Measurements from ENCODE around the gene SPATS2L.
"Not testable (repeated sequence)": the region's sequence is repeated elsewhere in the genome, so short reads cannot be mapped to it uniquely, and the experiment has no call there.

Gene SPATS2L

GRCh38 chr2:200342235-200342634 lies 35.7 kb downstream of the SPATS2L start:
- no peaks in the 10 kb centered on the region for H3K9me3 ChIP-seq (ENCODE audit: control insufficient read depth, low read length)
- H3K36me3 ChIP-seq (ENCODE audit: control insufficient read depth, insufficient read depth, low read length, severe bottlenecking) = no peaks in the 10 kb centered on the region
- peaks cover 36% of the 10 kb centered on the region for H3K4me1 ChIP-seq (ENCODE audit: control insufficient read depth, insufficient read depth, low read length)
- H3K4me3 ChIP-seq (ENCODE audit: low read length) = no peak overlapping the region
- no peak for DNase-seq (ENCODE audit: low read depth)
- no peaks in the 10 kb centered on the region for H3K27me3 ChIP-seq (replicated peaks; ENCODE audit: control insufficient read depth, insufficient read depth, low read length)
- H3K9ac ChIP-seq (ENCODE audit: low read length) = no peak overlapping the region

- Histone ChIP-seq H3K36me3 (ENCODE audit: control insufficient read depth, insufficient read depth, low read length, severe bottlenecking) (no peaks in the 10 kb centered on the region), H3K27me3 (replicated peaks; ENCODE audit: control insufficient read depth, insufficient read depth, low read length) (no peaks in the 10 kb centered on the region), H3K9me3 (ENCODE audit: control insufficient read depth, low read length) (no peaks in the 10 kb centered on the region), H3K4me1 (ENCODE audit: control insufficient read depth, insufficient read depth, low read length) (peaks cover 32% of the 10 kb centered on the region), H3K9ac (ENCODE audit: low read length) (no peak overlapping the region), H3K4me3 (ENCODE audit: low read length) (no peak overlapping the region)
- DNase-seq (ENCODE audit: low read depth) = no peak
These were observed 36.2 kb downstream of the SPATS2L start for GRCh38 chr2:200342654-200343053.

- not testable (repeated sequence) for DNase-seq (ENCODE audit: low read depth); H3K27me3 ChIP-seq (replicated peaks; ENCODE audit: control insufficient read depth, insufficient read depth, low read length); H3K9ac ChIP-seq (ENCODE audit: low read length); H3K9me3 ChIP-seq (ENCODE audit: control insufficient read depth, low read length); H3K36me3 ChIP-seq (ENCODE audit: control insufficient read depth, insufficient read depth, low read length, severe bottlenecking); H3K4me3 ChIP-seq (ENCODE audit: low read length)
- peaks cover 17% of the 10 kb centered on the region for H3K4me1 ChIP-seq (ENCODE audit: control insufficient read depth, insufficient read depth, low read length)
These were observed 37.7 kb downstream of the SPATS2L start for GRCh38 chr2:200344202-200344601.

- H3K9me3 ChIP-seq (ENCODE audit: control insufficient read depth, low read length) = no peaks in the 10 kb centered on the region
- no peaks in the 10 kb centered on the region for H3K36me3 ChIP-seq (ENCODE audit: control insufficient read depth, insufficient read depth, low read length, severe bottlenecking)
- DNase-seq (ENCODE audit: low read depth) = no peak
- H3K4me3 ChIP-seq (ENCODE audit: low read length) = no peak overlapping the region
- H3K4me1 ChIP-seq (ENCODE audit: control insufficient read depth, insufficient read depth, low read length) = peaks cover 21% of the 10 kb centered on the region
- H3K27me3 ChIP-seq (replicated peaks; ENCODE audit: control insufficient read depth, insufficient read depth, low read length) = no peaks in the 10 kb centered on the region
- H3K9ac ChIP-seq (ENCODE audit: low read length) = no peak overlapping the region
These were observed 39.5 kb downstream of the SPATS2L start for GRCh38 chr2:200345975-200346374.

GRCh38 chr2:200347301-200347700 lies 40.8 kb downstream of the SPATS2L start:
- H3K4me1 ChIP-seq (ENCODE audit: control insufficient read depth, insufficient read depth, low read length) = peaks cover 27% of the 10 kb centered on the region
- H3K27me3 ChIP-seq (replicated peaks; ENCODE audit: control insufficient read depth, insufficient read depth, low read length) = no peaks in the 10 kb centered on the region
- H3K36me3 ChIP-seq (ENCODE audit: control insufficient read depth, insufficient read depth, low read length, severe bottlenecking) = no peaks in the 10 kb centered on the region

GRCh38 chr2:200348897-200349563 lies 42.5 kb downstream of the SPATS2L start:
- Histone ChIP-seq H3K4me3 (ENCODE audit: low read length) (no peak overlapping the region), H3K27me3 (replicated peaks; ENCODE audit: control insufficient read depth, insufficient read depth, low read length) (no peaks in the 10 kb centered on the region), H3K9ac (ENCODE audit: low read length) (no peak overlapping the region), H3K36me3 (ENCODE audit: control insufficient read depth, insufficient read depth, low read length, severe bottlenecking) (no peaks in the 10 kb centered on the region), H3K9me3 (ENCODE audit: control insufficient read depth, low read length) (no peaks in the 10 kb centered on the region), H3K4me1 (ENCODE audit: control insufficient read depth, insufficient read depth, low read length) (peaks cover 44% of the 10 kb centered on the region)
- DNase-seq (ENCODE audit: low read depth) = no peak

More at GRCh38 chr2:200347301-200347700, 40.8 kb downstream of the SPATS2L start:
- Histone ChIP-seq H3K9me3 (ENCODE audit: control insufficient read depth, low read length) (no peaks in the 10 kb centered on the region), H3K9ac (ENCODE audit: low read length) (no peak overlapping the region), H3K4me3 (ENCODE audit: low read length) (no peak overlapping the region)
- no peak for DNase-seq (ENCODE audit: low read depth)

GRCh38 chr2:200349868-200350267 lies 43.4 kb downstream of the SPATS2L start:
- peaks cover 45% of the 10 kb centered on the region for H3K4me1 ChIP-seq (ENCODE audit: control insufficient read depth, insufficient read depth, low read length)
- H3K36me3 ChIP-seq (ENCODE audit: control insufficient read depth, insufficient read depth, low read length, severe bottlenecking) = no peaks in the 10 kb centered on the region
- H3K27me3 ChIP-seq (replicated peaks; ENCODE audit: control insufficient read depth, insufficient read depth, low read length) = no peaks in the 10 kb centered on the region
- H3K9me3 ChIP-seq (ENCODE audit: control insufficient read depth, low read length) = no peaks in the 10 kb centered on the region
- no peak overlapping the region for H3K4me3 ChIP-seq (ENCODE audit: low read length)
- no peak for DNase-seq (ENCODE audit: low read depth)
- H3K9ac ChIP-seq (ENCODE audit: low read length) = no peak overlapping the region

- H3K9ac ChIP-seq (ENCODE audit: low read length) = no peak overlapping the region
- H3K4me3 ChIP-seq (ENCODE audit: low read length) = no peak overlapping the region
- peak; percentile 71 for DNase-seq (ENCODE audit: low read depth)
- H3K36me3 ChIP-seq (ENCODE audit: control insufficient read depth, insufficient read depth, low read length, severe bottlenecking) = no peaks in the 10 kb centered on the region
- no peaks in the 10 kb centered on the region for H3K9me3 ChIP-seq (ENCODE audit: control insufficient read depth, low read length)
- H3K27me3 ChIP-seq (replicated peaks; ENCODE audit: control insufficient read depth, insufficient read depth, low read length) = no peaks in the 10 kb centered on the region
- peaks cover 42% of the 10 kb centered on the region for H3K4me1 ChIP-seq (ENCODE audit: control insufficient read depth, insufficient read depth, low read length)
These were observed 44.4 kb downstream of the SPATS2L start for GRCh38 chr2:200350850-200351285.

GRCh38 chr2:200351815-200352214 lies 45.3 kb downstream of the SPATS2L start:
- no peaks in the 10 kb centered on the region for H3K27me3 ChIP-seq (replicated peaks; ENCODE audit: control insufficient read depth, insufficient read depth, low read length)
- peaks cover 38% of the 10 kb centered on the region for H3K4me1 ChIP-seq (ENCODE audit: control insufficient read depth, insufficient read depth, low read length)
- no peak for DNase-seq (ENCODE audit: low read depth)
- no peaks in the 10 kb centered on the region for H3K9me3 ChIP-seq (ENCODE audit: control insufficient read depth, low read length)
- H3K36me3 ChIP-seq (ENCODE audit: control insufficient read depth, insufficient read depth, low read length, severe bottlenecking) = no peaks in the 10 kb centered on the region
- no peak overlapping the region for H3K9ac ChIP-seq (ENCODE audit: low read length)
- no peak overlapping the region for H3K4me3 ChIP-seq (ENCODE audit: low read length)

- Histone ChIP-seq H3K9ac (ENCODE audit: low read length) (no peak overlapping the region), H3K9me3 (ENCODE audit: control insufficient read depth, low read length) (no peaks in the 10 kb centered on the region), H3K4me3 (ENCODE audit: low read length) (no peak overlapping the region), H3K4me1 (ENCODE audit: control insufficient read depth, insufficient read depth, low read length) (peaks cover 40% of the 10 kb centered on the region), H3K36me3 (ENCODE audit: control insufficient read depth, insufficient read depth, low read length, severe bottlenecking) (no peaks in the 10 kb centered on the region), H3K27me3 (replicated peaks; ENCODE audit: control insufficient read depth, insufficient read depth, low read length) (no peaks in the 10 kb centered on the region)
- no peak for DNase-seq (ENCODE audit: low read depth)
These were observed 46.1 kb downstream of the SPATS2L start for GRCh38 chr2:200352636-200353035.

- Histone ChIP-seq H3K36me3 (ENCODE audit: control insufficient read depth, insufficient read depth, low read length, severe bottlenecking) (no peaks in the 10 kb centered on the region), H3K4me3 (ENCODE audit: low read length) (no peak overlapping the region), H3K9me3 (ENCODE audit: control insufficient read depth, low read length) (no peaks in the 10 kb centered on the region), H3K4me1 (ENCODE audit: control insufficient read depth, insufficient read depth, low read length) (peaks cover 45% of the 10 kb centered on the region), H3K9ac (ENCODE audit: low read length) (no peak overlapping the region), H3K27me3 (replicated peaks; ENCODE audit: control insufficient read depth, insufficient read depth, low read length) (no peaks in the 10 kb centered on the region)
- peak; percentile 71 for DNase-seq (ENCODE audit: low read depth)
These were observed 46.6 kb downstream of the SPATS2L start for GRCh38 chr2:200353120-200353519.

- Histone ChIP-seq H3K4me1 (ENCODE audit: control insufficient read depth, insufficient read depth, low read length) (peaks cover 50% of the 10 kb centered on the region), H3K4me3 (ENCODE audit: low read length) (no peak overlapping the region), H3K9ac (ENCODE audit: low read length) (no peak overlapping the region), H3K36me3 (ENCODE audit: control insufficient read depth, insufficient read depth, low read length, severe bottlenecking) (no peaks in the 10 kb centered on the region), H3K9me3 (ENCODE audit: control insufficient read depth, low read length) (no peaks in the 10 kb centered on the region), H3K27me3 (replicated peaks; ENCODE audit: control insufficient read depth, insufficient read depth, low read length) (no peaks in the 10 kb centered on the region)
- no peak for DNase-seq (ENCODE audit: low read depth)
These were observed 47.4 kb downstream of the SPATS2L start for GRCh38 chr2:200353874-200354273.

Measured in adipocyte (in vitro differentiated cells).